Thyroid gland (tissue), 4 donors: ENCODE measurements around the gene CYP26B1.

Source experiments
- CTCF ChIP-seq, 6 experiments: fragments of 200-600 bp in 3 of 6; fragments of 450-650 bp in 3 of 6; sonication (generic) in 3 of 6; IDR thresholded peaks; one replicate each; pipeline ENCODE4 v1.5.1; 2016 to 2019; ENCODE audit warnings: antibody characterized with exemption in 6 of 6, mild to moderate bottlenecking in 2 of 6, inconsistent platforms in 1 of 6, moderate library complexity in 1 of 6
- POLR2A ChIP-seq, 2 donors: fragments of 450-650 bp; IDR thresholded peaks; one replicate each; pipeline ENCODE4 v1.6.1; 2017; ENCODE audit warnings: antibody characterized with exemption in 2 of 2, mild to moderate bottlenecking in 2 of 2, moderate library complexity in 1 of 2

GRCh38 chr2:72114693-72115051 lies 33.0 kb downstream of the CYP26B1 start:
- TF ChIP-seq POLR2A (IDR thresholded peaks at IDR 0.05) (no peak), CTCF (IDR thresholded peaks at IDR 0.05) (no peak)
